OCI-LY7 (cell line): Measurements from ENCODE around the gene MMP1.

ENCODE experiments used
- EZH2phosphoT487 ChIP-seq: fragments of 200-600 bp; sonication (generic); IDR thresholded peaks from 2 replicates; pipeline ENCODE4 v1.6.1; 2018; ENCODE audit warnings: low read depth, borderline replicate concordance, mild to moderate bottlenecking, mixed run types, antibody characterized with exemption, low read length, moderate library complexity, mixed read lengths
- TF ChIP-seq, protein P1 (sequence below): fragments of 200-600 bp; sonication (generic); conservative IDR thresholded peaks from 2 replicates; pipeline ENCODE4 v1.5.1; 2014; ENCODE audit warnings: mild to moderate bottlenecking, antibody characterized with exemption, low read length, moderate library complexity, mixed read lengths

DNA sequence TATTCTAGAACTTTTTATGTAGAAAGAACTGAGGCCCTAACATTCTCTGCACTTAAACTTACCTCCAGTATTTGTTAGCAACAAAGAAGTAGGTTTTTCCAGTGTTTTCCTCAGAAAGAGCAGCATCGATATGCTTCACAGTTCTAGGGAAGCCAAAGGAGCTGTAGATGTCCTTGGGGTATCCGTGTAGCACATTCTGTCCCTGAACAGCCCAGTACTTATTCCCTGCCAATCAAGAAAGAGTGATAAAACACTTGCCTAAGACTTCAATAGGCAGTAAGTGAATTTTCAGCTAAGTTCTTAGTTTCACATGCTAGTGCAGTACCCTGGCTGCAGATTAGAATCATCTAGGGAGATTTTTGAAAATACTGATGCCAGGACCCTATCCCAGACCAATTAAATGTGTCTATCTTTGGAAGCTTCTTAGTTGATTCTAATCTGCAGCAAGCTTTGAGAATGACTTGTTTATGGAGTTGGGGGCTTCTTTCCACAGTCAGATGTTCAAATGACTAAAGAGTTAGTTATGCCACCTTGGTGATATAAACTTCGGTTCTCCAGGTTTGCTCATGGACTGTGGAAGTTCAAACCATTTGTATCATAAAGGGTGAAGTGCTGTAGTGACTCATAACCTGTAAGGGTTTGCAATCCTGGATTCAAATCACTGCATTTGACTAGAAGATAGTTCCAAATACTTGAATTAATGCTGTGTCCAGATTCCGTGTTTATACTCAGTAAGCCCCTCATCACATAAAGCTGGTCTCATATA lies 6.5 kb downstream of the MMP1 start:
- TF ChIP-seq, protein P1, sequence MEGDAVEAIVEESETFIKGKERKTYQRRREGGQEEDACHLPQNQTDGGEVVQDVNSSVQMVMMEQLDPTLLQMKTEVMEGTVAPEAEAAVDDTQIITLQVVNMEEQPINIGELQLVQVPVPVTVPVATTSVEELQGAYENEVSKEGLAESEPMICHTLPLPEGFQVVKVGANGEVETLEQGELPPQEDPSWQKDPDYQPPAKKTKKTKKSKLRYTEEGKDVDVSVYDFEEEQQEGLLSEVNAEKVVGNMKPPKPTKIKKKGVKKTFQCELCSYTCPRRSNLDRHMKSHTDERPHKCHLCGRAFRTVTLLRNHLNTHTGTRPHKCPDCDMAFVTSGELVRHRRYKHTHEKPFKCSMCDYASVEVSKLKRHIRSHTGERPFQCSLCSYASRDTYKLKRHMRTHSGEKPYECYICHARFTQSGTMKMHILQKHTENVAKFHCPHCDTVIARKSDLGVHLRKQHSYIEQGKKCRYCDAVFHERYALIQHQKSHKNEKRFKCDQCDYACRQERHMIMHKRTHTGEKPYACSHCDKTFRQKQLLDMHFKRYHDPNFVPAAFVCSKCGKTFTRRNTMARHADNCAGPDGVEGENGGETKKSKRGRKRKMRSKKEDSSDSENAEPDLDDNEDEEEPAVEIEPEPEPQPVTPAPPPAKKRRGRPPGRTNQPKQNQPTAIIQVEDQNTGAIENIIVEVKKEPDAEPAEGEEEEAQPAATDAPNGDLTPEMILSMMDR: no peak
- no peak for TF ChIP-seq EZH2phosphoT487
